GM12801 (cell line): ENCODE data around the gene SPON2.

ENCODE experiments used
- TF ChIP-seq, protein P1 (sequence below): IDR thresholded peaks from one replicate; pipeline ENCODE4 v1.5.1; 2011; ENCODE audit warnings: control low read depth; ENCODE audit not compliant: insufficient read length; ENCODE audit errors: extremely low read depth

Gene SPON2

GRCh38 chr4:1171311-1172227, 814 bp downstream of the SPON2 start:
- TF ChIP-seq, protein P1, sequence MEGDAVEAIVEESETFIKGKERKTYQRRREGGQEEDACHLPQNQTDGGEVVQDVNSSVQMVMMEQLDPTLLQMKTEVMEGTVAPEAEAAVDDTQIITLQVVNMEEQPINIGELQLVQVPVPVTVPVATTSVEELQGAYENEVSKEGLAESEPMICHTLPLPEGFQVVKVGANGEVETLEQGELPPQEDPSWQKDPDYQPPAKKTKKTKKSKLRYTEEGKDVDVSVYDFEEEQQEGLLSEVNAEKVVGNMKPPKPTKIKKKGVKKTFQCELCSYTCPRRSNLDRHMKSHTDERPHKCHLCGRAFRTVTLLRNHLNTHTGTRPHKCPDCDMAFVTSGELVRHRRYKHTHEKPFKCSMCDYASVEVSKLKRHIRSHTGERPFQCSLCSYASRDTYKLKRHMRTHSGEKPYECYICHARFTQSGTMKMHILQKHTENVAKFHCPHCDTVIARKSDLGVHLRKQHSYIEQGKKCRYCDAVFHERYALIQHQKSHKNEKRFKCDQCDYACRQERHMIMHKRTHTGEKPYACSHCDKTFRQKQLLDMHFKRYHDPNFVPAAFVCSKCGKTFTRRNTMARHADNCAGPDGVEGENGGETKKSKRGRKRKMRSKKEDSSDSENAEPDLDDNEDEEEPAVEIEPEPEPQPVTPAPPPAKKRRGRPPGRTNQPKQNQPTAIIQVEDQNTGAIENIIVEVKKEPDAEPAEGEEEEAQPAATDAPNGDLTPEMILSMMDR = no peak

DNA sequence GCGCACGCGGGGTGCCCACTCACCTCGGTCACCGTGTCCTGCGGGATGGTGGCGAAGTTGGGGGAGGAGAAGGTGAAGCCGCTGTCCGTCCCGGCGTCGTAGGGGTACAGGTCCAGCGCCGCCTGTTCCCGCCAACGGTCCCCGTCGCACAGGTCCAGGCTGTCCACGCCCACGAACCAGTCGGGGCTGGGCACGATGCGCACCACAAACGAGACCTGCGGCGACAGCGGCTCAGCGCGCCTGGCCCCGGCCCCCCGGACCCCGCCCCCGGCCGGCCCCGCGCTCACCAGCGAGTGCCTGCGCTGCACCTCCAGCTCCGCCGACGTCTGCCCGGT, 1.4 kb downstream of the SPON2 start:
- TF ChIP-seq, protein P1 = no peak

GRCh38 chr4:1170156-1170975, 2.0 kb downstream of the SPON2 start:
- TF ChIP-seq, protein P1 = no peak

- TF ChIP-seq, protein P1 = no peak
Measured at GRCh38 chr4:1169691-1170096, 2.7 kb downstream of the SPON2 start.

GRCh38 chr4:1169171-1169671, 3.2 kb downstream of the SPON2 start:
- TF ChIP-seq, protein P1 = no peak

GRCh38 chr4:1168191-1169101, 3.9 kb downstream of the SPON2 start:
- TF ChIP-seq, protein P1 = no peak
